Brain microvascular endothelial cell (primary cell): Measurements from ENCODE around the gene ODAPH.
"Not testable (repeated sequence)": the region's sequence is repeated elsewhere in the genome, so short reads cannot be mapped to it uniquely, and the experiment has no call there.

Source experiments
- DNase-seq: peaks from one replicate; pipeline ENCODE4 v3.0.0-alpha.2; 2020
- H3K27ac ChIP-seq: fragments of 250-450 bp; sonication (Bioruptor Pico); 2 replicates; pipeline ENCODE4 v1.5.1; 2020; ENCODE audit warnings: mild to moderate bottlenecking, moderate library complexity
- H3K27me3 ChIP-seq: fragments of 250-450 bp; sonication (Bioruptor Pico); replicated peaks from 2 replicates; pipeline ENCODE4 v1.5.1; 2020; ENCODE audit warnings: mild to moderate bottlenecking
- H3K36me3 ChIP-seq: fragments of 250-450 bp; sonication (Bioruptor Pico); replicated peaks from 2 replicates; pipeline ENCODE4 v1.5.1; 2020; ENCODE audit warnings: mild to moderate bottlenecking
- H3K4me3 ChIP-seq: 2 replicates; pipeline ENCODE4 v1.5.1; 2011; ENCODE audit warnings: low read depth, mild to moderate bottlenecking, control low read depth, low read length, moderate library complexity
- CTCF ChIP-seq: IDR thresholded peaks from 2 replicates; pipeline ENCODE4 v1.5.1; 2011; ENCODE audit warnings: low read depth, mild to moderate bottlenecking, moderate library complexity, low read length, control low read depth, inconsistent platforms; ENCODE audit errors: missing control alignments
- in situ Hi-C: cut with HindIII; loops from 2 replicates; pipeline ENCODE4 v1.10.0; 2017; ENCODE audit warnings: low sequenced_read_pairs, low pct_ligation_motif_present

The ODAPH gene

GRCh38 chr4:75527482-75527881 is 28.4 kb upstream of the ODAPH start:
- H3K36me3 ChIP-seq: peaks cover 18% of the 10 kb centered on the region
- TF ChIP-seq CTCF: no peak
- no peaks in the 10 kb centered on the region for H3K27me3 ChIP-seq
- in situ Hi-C loops: no loop called here
- no peak overlapping the region for H3K4me3 ChIP-seq
- H3K27ac ChIP-seq: no peak overlapping the region
- no peak for DNase-seq

GRCh38 chr4:75530556-75531322 is 25.1 kb upstream of the ODAPH start:
- H3K36me3 ChIP-seq: peaks cover 22% of the 10 kb centered on the region
- in situ Hi-C loops: no loop called here
- TF ChIP-seq CTCF: no peak
- no peak overlapping the region for H3K4me3 ChIP-seq
- DNase-seq: no peak
- no peaks in the 10 kb centered on the region for H3K27me3 ChIP-seq
- no peak overlapping the region for H3K27ac ChIP-seq

DNA sequence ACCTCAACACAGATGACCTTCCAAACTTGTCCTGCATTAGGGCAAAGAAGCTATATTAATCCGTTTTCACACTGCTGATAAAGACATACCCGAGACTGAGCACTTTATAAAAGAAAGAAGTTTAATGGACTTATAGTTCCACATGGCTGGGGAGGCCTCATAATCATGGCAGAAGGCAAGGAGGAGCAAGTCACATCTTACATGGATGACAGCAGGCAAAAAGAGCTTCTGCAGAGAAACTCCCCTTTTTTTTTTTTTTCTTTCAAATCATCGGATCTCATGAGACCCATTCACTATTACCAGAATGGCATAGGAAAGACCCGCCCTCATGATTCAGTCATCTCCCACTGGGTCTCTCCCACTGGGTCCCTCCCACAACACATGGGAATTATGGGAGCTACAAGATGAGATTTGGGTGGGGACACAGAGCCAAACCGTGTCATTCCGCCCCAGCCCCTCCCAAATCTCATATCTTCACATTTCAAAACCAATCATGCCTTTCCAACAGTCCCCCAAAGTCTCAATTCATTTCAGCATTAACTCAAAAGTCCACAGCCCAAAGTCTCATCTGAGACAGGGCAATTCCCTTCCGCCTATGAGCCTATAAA is 24.2 kb upstream of the ODAPH start:
- in situ Hi-C loops: not testable (repeated sequence)
- peaks cover 19% of the 10 kb centered on the region for H3K36me3 ChIP-seq

GRCh38 chr4:75533339-75533887 is 22.5 kb upstream of the ODAPH start:
- DNase-seq, in situ Hi-C loops, H3K27me3 ChIP-seq, H3K27ac ChIP-seq, H3K4me3 ChIP-seq: not testable (repeated sequence)
- H3K36me3 ChIP-seq: peaks cover 13% of the 10 kb centered on the region

More for the DNA sequence above, 24.2 kb upstream of the ODAPH start:
- not testable (repeated sequence) for DNase-seq, H3K4me3 ChIP-seq, H3K27ac ChIP-seq, H3K27me3 ChIP-seq

DNA sequence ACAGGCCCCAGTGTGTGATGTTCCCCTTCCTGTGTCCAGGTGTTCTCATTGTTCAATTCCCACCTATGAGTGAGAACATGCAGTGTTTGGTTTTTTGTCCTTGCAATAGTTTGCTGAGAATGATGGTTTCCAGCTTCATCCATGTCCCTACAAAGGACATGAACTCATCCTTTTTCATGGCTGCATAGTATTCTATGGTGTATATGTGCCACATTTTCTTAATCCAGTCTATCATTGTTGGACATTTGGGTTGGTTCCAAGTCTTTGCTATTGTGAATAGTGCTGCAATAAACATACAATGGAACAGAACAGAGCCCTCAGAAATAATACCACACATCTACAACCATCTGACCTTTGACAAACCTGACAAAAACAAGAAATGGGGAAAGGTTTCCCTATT is 21.9 kb upstream of the ODAPH start:
- DNase-seq, in situ Hi-C loops: not testable (repeated sequence)
- peaks cover 13% of the 10 kb centered on the region for H3K36me3 ChIP-seq

DNA sequence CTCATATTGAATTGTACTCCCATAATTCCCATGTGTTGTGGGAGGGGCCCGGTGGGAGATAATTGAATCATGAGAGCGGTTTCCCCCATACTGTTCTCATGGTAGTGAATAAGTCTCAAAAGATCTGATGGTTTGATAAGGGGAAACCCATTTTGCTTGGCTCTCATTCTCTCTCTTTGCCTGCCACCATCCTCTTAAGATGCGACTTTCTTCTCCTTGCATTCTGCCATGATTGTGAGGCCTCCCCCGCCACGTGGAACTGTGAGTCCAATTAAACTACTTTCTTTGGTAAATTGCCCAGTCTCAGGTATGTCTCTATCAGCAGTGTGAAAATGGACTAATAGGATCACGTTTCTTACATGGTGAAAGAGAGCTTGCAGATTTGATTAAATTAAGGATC is 18.6 kb upstream of the ODAPH start:
- H3K36me3 ChIP-seq, H3K27me3 ChIP-seq, DNase-seq, in situ Hi-C loops, H3K4me3 ChIP-seq, H3K27ac ChIP-seq: not testable (repeated sequence)

More for the DNA sequence above, 21.9 kb upstream of the ODAPH start:
- not testable (repeated sequence) for H3K27me3 ChIP-seq, H3K4me3 ChIP-seq, H3K27ac ChIP-seq

- Histone ChIP-seq H3K4me3 (no peak overlapping the region), H3K27me3 (no peaks in the 10 kb centered on the region), H3K36me3 (no peaks in the 10 kb centered on the region), H3K27ac (peak overlapping the region; percentile 11)
- DNase-seq: peak; percentile 86
- TF ChIP-seq CTCF: no peak
- in situ Hi-C loops: no loop called here
Measured at GRCh38 chr4:75542824-75543223, 13.0 kb upstream of the ODAPH start.

DNA sequence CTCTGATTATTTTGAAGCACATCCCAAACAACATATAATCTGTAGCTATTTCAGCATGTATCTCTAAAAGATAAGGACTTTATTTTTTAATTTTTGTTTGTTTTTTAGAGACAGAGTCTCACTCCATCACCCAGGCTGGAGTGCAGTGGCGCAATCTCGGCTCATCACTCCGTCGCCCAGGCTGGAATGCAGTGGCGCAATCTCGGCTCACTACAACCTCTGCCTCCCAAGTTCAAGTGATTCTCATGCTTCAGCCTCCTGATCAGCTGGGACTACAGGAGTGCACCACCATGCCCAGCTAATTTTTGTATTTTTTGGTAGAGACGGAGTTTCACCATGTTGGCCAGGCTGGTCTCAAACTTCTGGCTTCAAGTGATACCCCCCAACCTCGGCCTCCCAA is 11.6 kb upstream of the ODAPH start:
- H3K27me3 ChIP-seq, in situ Hi-C loops, H3K4me3 ChIP-seq, H3K27ac ChIP-seq, H3K36me3 ChIP-seq: not testable (repeated sequence)
- DNase-seq: peak; percentile 20
